HepG2 (cell line): Measurements from ENCODE around the gene DNAL4. TPM values are rescaled to one million over a fixed set of nuclear protein-coding genes. Genes with fewer than 3 reads are reported as not detected.

Source experiments
- ATRX ChIP-seq: sonication (generic); formaldehyde crosslinking; IDR thresholded peaks from 2 replicates; pipeline ENCODE4 v1.4.0; 2020; ENCODE audit warnings: missing genetic modification reagents, borderline replicate concordance
- DPF2 ChIP-seq: sonication (generic); formaldehyde crosslinking; IDR thresholded peaks from 2 replicates; pipeline ENCODE4 v1.4.0; 2020; ENCODE audit warnings: mild to moderate bottlenecking, low read depth, missing genetic modification reagents, borderline replicate concordance
- GATAD2A ChIP-seq: IDR thresholded peaks from 2 replicates; pipeline ENCODE4 v1.6.1; 2016
- HNRNPUL1 ChIP-seq: fragments of 200-400 bp; formaldehyde crosslinking; IDR thresholded peaks from 2 replicates; pipeline ENCODE4 v1.6.1; 2017; ENCODE audit warnings: low read depth, mild to moderate bottlenecking, low read length, moderate library complexity
- JARID2 ChIP-seq: sonication (generic); formaldehyde crosslinking; IDR thresholded peaks from 2 replicates; pipeline ENCODE4 v1.8.1; 2023; ENCODE audit warnings: missing genetic modification reagents, inconsistent platforms; ENCODE audit not compliant: insufficient replicate concordance
- JUNB ChIP-seq: sonication (generic); formaldehyde crosslinking; IDR thresholded peaks from 2 replicates; pipeline ENCODE4 v1.8.0; 2022; ENCODE audit warnings: missing genetic modification reagents, mild to moderate bottlenecking, borderline replicate concordance
- MAF1 ChIP-seq: sonication (generic); formaldehyde crosslinking; IDR thresholded peaks from 2 replicates; pipeline ENCODE4 v1.5.0; 2020; ENCODE audit warnings: missing genetic modification reagents, borderline replicate concordance
- POLR2A ChIP-seq, 2 experiments: IDR thresholded peaks; 2 replicates each; pipeline ENCODE4 v1.6.1; 2011; ENCODE audit warnings: low read depth in 2 of 2, low read length in 2 of 2, mild to moderate bottlenecking in 1 of 2, moderate library complexity in 1 of 2; ENCODE audit not compliant: insufficient read depth in 1 of 2
- PRMT3 ChIP-seq: sonication (generic); formaldehyde crosslinking; IDR thresholded peaks from 2 replicates; pipeline ENCODE4 v1.8.1; 2022; ENCODE audit warnings: low read depth, mild to moderate bottlenecking, moderate library complexity, missing genetic modification reagents, borderline replicate concordance
- RBM39 ChIP-seq: fragments of 200-400 bp; formaldehyde crosslinking; IDR thresholded peaks from one replicate; pipeline ENCODE4 v1.6.1; 2018; ENCODE audit warnings: antibody characterized with exemption, mild to moderate bottlenecking, low read depth, low read length; ENCODE audit not compliant: poor library complexity, severe bottlenecking
- TCF7 ChIP-seq: sonication (generic); IDR thresholded peaks from 2 replicates; pipeline ENCODE4 v1.6.1; 2016; ENCODE audit warnings: antibody characterized with exemption, low read depth
- ZMYM4 ChIP-seq: sonication (generic); formaldehyde crosslinking; IDR thresholded peaks from 2 replicates; pipeline ENCODE4 v1.8.1; 2023; ENCODE audit warnings: mild to moderate bottlenecking, missing genetic modification reagents
- ZNF205 ChIP-seq: IDR thresholded peaks from 2 replicates; pipeline ENCODE4 v1.6.1; 2018; ENCODE audit warnings: missing biosample characterization, missing genetic modification reagents
- ZNF280B ChIP-seq: sonication (generic); formaldehyde crosslinking; IDR thresholded peaks from 2 replicates; pipeline ENCODE4 v1.5.0; 2020; ENCODE audit warnings: missing genetic modification reagents, mild to moderate bottlenecking, borderline replicate concordance
- ZNF496 ChIP-seq: sonication (generic); formaldehyde crosslinking; IDR thresholded peaks from 2 replicates; pipeline ENCODE4 v1.8.1; 2023; ENCODE audit warnings: mild to moderate bottlenecking, moderate library complexity, missing genetic modification reagents; ENCODE audit not compliant: insufficient replicate concordance
- ZNF556 ChIP-seq: sonication (generic); formaldehyde crosslinking; IDR thresholded peaks from 2 replicates; pipeline ENCODE4 v1.4.0; 2020; ENCODE audit warnings: mild to moderate bottlenecking, missing genetic modification reagents, borderline replicate concordance
- ZNF777 ChIP-seq: sonication (generic); formaldehyde crosslinking; IDR thresholded peaks from 2 replicates; pipeline ENCODE4 v1.4.0; 2020; ENCODE audit warnings: missing genetic modification reagents
- ZNF788 ChIP-seq: sonication (generic); formaldehyde crosslinking; IDR thresholded peaks from 2 replicates; pipeline ENCODE4 v1.5.0; 2020; ENCODE audit warnings: mild to moderate bottlenecking, missing genetic modification reagents, borderline replicate concordance
- polyA plus RNA-seq, 8 experiments: library from polyadenylated mRNA; depleted of rRNA in 3 of 8; stranded (reverse) in 7 of 8; unstranded in 1 of 8; fragments of >200 nt; fragmentation: Illumina TruSeq in 4 of 8; extraction: Trizol in 4 of 8; gene quantifications; 2 replicates each; pipeline versions ENCODE4 v1.2.1 to v1.2.3, GENCODE V29; 2011 to 2016; ENCODE audit warnings: low read depth in 4 of 8, missing spikeins in 1 of 8, mixed read lengths in 1 of 8; ENCODE audit not compliant: insufficient read depth in 1 of 8
- total RNA-seq, 5 experiments: library from RNA; depleted of rRNA; stranded (reverse); fragments of >200 nt; fragmentation: Illumina TruSeq; extraction: Trizol; gene quantifications; 2 replicates each; pipeline ENCODE4 v1.2.3, GENCODE V29; 2016; ENCODE audit warnings: low read depth in 1 of 5
- TF ChIP-seq, protein P1 (sequence below): sonication (generic); formaldehyde crosslinking; IDR thresholded peaks from 2 replicates; pipeline ENCODE4 v1.8.0; 2022; ENCODE audit warnings: mild to moderate bottlenecking, missing genetic modification reagents; ENCODE audit not compliant: insufficient replicate concordance
- TF ChIP-seq, protein P2 (sequence below): sonication (generic); formaldehyde crosslinking; IDR thresholded peaks from 2 replicates; pipeline ENCODE4 v1.5.0; 2020; ENCODE audit warnings: missing genetic modification reagents
- TF ChIP-seq, protein P3 (sequence below): sonication (generic); formaldehyde crosslinking; IDR thresholded peaks from 2 replicates; pipeline ENCODE4 v1.5.0; 2020; ENCODE audit warnings: mild to moderate bottlenecking, missing genetic modification reagents

Gene DNAL4
- total and polyA plus RNA-seq, 2 of the 13 experiments (the other 11 are each of a cell fraction or from before 2014, with no cell fraction given), result 8.0 to 10.7 TPM

- TF ChIP-seq, protein P1, sequence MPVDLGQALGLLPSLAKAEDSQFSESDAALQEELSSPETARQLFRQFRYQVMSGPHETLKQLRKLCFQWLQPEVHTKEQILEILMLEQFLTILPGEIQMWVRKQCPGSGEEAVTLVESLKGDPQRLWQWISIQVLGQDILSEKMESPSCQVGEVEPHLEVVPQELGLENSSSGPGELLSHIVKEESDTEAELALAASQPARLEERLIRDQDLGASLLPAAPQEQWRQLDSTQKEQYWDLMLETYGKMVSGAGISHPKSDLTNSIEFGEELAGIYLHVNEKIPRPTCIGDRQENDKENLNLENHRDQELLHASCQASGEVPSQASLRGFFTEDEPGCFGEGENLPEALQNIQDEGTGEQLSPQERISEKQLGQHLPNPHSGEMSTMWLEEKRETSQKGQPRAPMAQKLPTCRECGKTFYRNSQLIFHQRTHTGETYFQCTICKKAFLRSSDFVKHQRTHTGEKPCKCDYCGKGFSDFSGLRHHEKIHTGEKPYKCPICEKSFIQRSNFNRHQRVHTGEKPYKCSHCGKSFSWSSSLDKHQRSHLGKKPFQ (CRISPR knock-in tag), result no peak
- TF ChIP-seq, protein P2, sequence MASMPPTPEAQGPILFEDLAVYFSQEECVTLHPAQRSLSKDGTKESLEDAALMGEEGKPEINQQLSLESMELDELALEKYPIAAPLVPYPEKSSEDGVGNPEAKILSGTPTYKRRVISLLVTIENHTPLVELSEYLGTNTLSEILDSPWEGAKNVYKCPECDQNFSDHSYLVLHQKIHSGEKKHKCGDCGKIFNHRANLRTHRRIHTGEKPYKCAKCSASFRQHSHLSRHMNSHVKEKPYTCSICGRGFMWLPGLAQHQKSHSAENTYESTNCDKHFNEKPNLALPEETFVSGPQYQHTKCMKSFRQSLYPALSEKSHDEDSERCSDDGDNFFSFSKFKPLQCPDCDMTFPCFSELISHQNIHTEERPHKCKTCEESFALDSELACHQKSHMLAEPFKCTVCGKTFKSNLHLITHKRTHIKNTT (CRISPR knock-in tag), result no peak
- TF ChIP-seq PRMT3 (CRISPR knock-in tag) (no peak), ZMYM4 (CRISPR knock-in tag) (no peak), ZNF777 (CRISPR knock-in tag) (no peak; the same call in 1 of the 2 replicates), TCF7 (no peak), HNRNPUL1 (no peak), ZNF496 (CRISPR knock-in tag) (no peak), ZNF788 (CRISPR knock-in tag) (peak; percentile 74; the same call in 1 of the 2 replicates), JUNB (CRISPR knock-in tag) (peak; percentile 44; the same call in 1 of the 2 replicates), ZNF280B (CRISPR knock-in tag) (peak; percentile 53; the same call in 1 of the 2 replicates), RBM39 (no peak), POLR2A (IDR thresholded peaks at IDR 0.05; ENCODE audit: insufficient read depth in 1 of 2, low read depth in 2 of 2, low read length in 2 of 2) (peak; percentile 71 to 87), DPF2 (CRISPR knock-in tag) (no peak; the same call in 1 of the 2 replicates), GATAD2A (CRISPR knock-in tag) (peak; percentile 64), ZNF205 (CRISPR knock-in tag) (no peak), ZNF556 (CRISPR knock-in tag) (0 out of 2 replicates have a peak, but pooled peaks have one; percentile 68), MAF1 (CRISPR knock-in tag) (no peak), ATRX (no peak), JARID2 (no peak)
- TF ChIP-seq, protein P3, sequence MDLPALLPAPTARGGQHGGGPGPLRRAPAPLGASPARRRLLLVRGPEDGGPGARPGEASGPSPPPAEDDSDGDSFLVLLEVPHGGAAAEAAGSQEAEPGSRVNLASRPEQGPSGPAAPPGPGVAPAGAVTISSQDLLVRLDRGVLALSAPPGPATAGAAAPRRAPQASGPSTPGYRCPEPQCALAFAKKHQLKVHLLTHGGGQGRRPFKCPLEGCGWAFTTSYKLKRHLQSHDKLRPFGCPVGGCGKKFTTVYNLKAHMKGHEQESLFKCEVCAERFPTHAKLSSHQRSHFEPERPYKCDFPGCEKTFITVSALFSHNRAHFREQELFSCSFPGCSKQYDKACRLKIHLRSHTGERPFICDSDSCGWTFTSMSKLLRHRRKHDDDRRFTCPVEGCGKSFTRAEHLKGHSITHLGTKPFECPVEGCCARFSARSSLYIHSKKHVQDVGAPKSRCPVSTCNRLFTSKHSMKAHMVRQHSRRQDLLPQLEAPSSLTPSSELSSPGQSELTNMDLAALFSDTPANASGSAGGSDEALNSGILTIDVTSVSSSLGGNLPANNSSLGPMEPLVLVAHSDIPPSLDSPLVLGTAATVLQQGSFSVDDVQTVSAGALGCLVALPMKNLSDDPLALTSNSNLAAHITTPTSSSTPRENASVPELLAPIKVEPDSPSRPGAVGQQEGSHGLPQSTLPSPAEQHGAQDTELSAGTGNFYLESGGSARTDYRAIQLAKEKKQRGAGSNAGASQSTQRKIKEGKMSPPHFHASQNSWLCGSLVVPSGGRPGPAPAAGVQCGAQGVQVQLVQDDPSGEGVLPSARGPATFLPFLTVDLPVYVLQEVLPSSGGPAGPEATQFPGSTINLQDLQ (CRISPR knock-in tag), result no peak
Measured at GRCh38 chr22:38755155-38755910, 38.6 kb downstream of the DNAL4 start (continued).
